ENCODE data around the gene AUH.

AUH gene

DNA sequence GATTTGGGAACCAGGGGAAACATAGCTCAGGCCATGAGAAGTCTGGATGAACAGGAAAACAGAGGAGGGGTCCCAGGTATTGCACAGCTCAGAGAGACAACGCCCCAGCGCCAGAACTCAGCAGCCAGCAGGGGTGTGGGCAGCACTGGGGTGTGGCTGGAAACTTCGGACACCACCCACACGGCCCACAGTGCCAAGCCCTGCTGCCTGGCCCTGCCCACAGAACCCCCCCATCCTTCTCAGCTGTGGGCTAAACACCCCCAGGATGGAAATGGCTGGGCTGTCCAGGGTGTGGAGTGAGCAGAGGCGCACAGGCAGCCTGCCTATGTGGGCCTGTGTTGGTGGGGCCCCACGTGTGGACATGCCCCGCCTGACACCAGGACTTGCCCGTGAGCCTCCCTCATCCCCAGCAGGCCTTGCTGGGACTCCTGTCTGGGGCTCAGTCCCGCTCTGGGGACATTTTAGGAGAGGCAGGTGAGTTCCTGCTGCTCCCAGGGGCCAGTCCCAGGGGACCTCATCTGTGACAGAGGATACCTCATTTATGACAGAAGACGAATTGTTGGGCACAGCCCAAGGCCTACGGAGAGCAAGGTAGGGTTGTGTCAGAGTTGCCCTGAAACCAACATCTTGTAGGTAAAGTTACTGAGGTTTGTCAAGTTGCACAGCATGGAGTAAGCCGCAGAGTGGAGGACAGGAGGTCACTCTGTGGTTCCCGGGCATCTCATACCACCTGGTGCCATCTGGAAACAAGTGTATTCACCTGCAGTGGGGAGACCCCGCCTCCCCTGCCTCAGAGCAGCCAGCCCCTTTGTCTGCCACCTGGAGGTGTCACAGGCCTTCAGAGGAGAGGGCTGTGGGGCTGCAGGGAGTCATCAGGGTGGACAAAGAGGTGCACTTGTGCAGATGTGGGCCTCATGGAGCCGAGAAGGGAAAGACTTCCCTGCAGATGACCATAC is 183.2 kb downstream of the AUH start:
- no peak for TF ChIP-seq ZFX (IDR thresholded peaks at IDR 0.05; ENCODE audit: borderline replicate concordance)
- TF ChIP-seq, protein P1, sequence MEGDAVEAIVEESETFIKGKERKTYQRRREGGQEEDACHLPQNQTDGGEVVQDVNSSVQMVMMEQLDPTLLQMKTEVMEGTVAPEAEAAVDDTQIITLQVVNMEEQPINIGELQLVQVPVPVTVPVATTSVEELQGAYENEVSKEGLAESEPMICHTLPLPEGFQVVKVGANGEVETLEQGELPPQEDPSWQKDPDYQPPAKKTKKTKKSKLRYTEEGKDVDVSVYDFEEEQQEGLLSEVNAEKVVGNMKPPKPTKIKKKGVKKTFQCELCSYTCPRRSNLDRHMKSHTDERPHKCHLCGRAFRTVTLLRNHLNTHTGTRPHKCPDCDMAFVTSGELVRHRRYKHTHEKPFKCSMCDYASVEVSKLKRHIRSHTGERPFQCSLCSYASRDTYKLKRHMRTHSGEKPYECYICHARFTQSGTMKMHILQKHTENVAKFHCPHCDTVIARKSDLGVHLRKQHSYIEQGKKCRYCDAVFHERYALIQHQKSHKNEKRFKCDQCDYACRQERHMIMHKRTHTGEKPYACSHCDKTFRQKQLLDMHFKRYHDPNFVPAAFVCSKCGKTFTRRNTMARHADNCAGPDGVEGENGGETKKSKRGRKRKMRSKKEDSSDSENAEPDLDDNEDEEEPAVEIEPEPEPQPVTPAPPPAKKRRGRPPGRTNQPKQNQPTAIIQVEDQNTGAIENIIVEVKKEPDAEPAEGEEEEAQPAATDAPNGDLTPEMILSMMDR (IDR thresholded peaks at IDR 0.05), result no peak
- no peak overlapping the region for H3K27ac ChIP-seq

DNA sequence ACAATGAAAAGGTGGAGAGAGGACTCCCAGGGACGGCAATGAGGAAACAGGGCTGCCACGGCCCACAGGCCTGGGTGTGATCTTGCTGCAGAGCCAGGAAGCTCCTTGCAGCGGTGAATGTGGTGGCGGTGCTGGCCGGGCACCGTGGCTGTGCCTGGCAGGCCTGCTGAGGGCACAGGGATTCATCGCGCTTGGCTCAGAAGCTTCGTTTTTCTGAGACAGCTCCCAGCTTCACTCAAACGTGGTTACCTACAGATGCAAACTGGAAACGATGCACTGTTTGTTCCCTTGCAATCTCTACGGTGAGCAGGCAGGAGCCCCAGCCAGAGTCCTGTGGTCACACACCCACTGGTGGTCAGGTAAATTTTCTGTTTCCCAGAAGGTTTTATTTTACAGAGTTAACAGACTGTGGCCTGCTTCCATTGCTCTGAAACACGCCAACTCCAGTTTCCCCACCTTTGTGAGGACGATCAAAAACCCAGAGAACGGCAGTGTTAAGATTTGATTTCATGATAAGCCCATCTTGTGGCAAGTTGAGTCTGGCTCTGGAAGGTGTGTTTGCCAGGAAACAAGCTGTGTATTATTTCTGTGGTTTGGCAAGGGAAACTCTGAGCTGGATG is 183.9 kb downstream of the AUH start:
- TF ChIP-seq ZFX (IDR thresholded peaks at IDR 0.05; ENCODE audit: borderline replicate concordance), result no peak
- TF ChIP-seq, protein P1 (IDR thresholded peaks at IDR 0.05), result no peak
- H3K27ac ChIP-seq, result no peak overlapping the region

DNA sequence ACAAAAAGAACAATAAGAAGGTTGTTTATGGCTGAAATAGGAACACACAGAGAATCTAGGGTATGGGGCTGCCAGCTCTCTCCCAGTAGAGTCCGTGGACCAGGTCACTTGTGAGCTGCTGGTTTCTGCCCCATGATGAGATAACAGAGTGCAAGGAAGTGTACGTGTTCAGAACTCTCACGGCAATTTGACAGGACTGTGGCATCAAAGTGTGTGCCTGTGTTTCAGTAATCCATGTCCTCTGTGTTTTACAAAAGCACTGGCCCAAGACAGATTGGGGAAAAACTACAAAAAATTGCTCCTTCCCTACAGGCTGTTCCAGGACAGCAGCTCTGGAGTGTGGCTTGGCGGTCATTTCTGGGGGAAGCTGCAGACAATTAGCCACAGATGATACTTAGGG is 184.6 kb downstream of the AUH start:
- TF ChIP-seq ZFX (IDR thresholded peaks at IDR 0.05; ENCODE audit: borderline replicate concordance), result no peak
- TF ChIP-seq, protein P1 (IDR thresholded peaks at IDR 0.05), result no peak
- no peak overlapping the region for H3K27ac ChIP-seq

DNA sequence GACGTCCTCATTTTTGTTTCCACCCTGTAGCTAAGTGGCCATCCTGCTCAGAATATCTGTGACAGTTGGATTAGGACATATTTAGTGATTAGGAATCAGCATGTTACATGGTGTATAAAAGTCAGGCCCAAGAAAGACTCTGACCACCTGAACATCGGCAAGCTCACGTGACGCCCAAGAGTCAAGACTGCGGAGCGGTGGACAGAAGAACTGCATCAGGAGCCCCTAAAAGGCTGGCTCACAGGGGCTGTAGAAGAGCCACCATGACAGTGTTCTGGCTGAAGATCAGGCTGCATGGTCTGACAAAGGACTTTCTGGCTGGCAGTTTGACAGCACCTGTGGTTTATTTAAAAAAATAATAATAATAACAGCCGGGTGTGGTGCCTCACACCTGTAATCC is 185.3 kb downstream of the AUH start:
- no peak overlapping the region for H3K27ac ChIP-seq
- no peak for TF ChIP-seq ZFX (IDR thresholded peaks at IDR 0.05; ENCODE audit: borderline replicate concordance)
- TF ChIP-seq, protein P1 (IDR thresholded peaks at IDR 0.05), result no peak

DNA sequence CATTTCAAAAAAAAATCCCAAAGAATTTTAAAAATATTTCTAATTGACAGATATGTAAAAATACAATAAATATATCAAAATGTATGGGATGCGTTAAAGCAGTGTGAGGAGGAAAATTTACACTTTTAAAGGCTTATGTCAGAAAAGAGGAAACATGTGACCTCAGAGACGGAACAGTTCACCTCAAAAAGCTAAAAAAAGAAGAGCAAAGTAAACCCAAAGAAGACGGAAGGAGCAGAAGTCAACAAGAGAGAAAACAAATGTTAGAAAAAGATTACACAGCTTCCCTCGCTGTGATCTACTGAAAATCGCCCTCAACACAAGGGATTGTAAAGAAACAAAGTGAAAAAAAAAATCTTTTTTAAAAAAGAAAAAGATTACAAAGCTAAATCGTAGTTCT is 186.9 kb downstream of the AUH start:
- TF ChIP-seq ZFX (IDR thresholded peaks at IDR 0.05; ENCODE audit: borderline replicate concordance), result no peak
- TF ChIP-seq, protein P1 (IDR thresholded peaks at IDR 0.05), result no peak
- no peak overlapping the region for H3K27ac ChIP-seq

DNA sequence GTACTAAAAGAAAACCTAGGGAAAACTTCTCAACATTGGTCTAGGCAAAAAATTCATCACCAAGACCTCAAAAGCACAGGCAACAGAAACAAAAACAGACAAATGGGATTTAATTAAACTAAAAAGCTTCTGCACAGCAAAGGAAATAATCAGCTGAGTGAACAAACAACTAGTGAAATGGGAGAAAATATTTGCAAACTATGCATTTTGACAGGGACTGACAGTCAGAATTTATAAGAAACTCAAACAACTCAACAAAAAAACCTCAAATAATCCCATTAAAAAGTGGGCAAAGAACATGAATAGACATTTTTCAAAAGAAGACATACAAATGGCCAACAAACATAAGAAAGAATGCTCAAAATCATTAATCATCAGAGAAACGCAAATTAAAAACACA is 189.4 kb downstream of the AUH start:
- H3K27ac ChIP-seq, result no peak overlapping the region
- TF ChIP-seq ZFX (IDR thresholded peaks at IDR 0.05; ENCODE audit: borderline replicate concordance), result no peak
- TF ChIP-seq, protein P1 (IDR thresholded peaks at IDR 0.05), result no peak

DNA sequence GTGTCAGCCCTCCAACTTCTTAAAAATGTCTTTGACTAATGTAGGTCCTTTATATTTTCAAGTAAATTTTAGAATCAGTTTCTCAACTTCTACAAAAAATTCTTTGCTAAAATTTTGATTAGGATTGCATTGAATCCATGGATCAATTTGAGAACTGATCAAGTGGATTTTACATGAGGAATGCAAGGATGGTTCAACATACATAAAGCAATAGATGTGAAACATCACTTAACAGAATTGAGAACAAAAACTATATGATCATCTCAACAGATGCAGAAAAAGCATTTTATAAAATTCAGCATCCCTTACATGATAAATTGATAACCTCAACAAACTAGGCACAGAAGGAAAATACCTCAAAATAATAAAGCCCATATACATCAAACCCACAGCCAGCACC is 190.8 kb downstream of the AUH start:
- no peak overlapping the region for H3K27ac ChIP-seq
- TF ChIP-seq ZFX (IDR thresholded peaks at IDR 0.05; ENCODE audit: borderline replicate concordance), result no peak
- TF ChIP-seq, protein P1 (IDR thresholded peaks at IDR 0.05), result no peak

Data from 22Rv1 (cell line).